Stimulated activated CD8-positive, alpha-beta memory T cell treated with anti-CD3 and anti-CD28 coated beads, Interleukin-7, amount 100 ng/mL, for 1 hour (primary cell): Measurements from ENCODE around the gene TTC32.
A peak's percentile ranks its signal among the peaks of the same experiment; 100 is the strongest.

Experiments used
- DNase-seq, 2 donors: peaks; one replicate each; pipeline ENCODE4 v3.0.0-alpha.2; 2020; ENCODE audit warnings: low read depth in 2 of 2

TTC32 gene

GRCh38 chr2:19876751-19877150 is 25.0 kb downstream of the TTC32 start:
- DNase-seq: no peak

GRCh38 chr2:19875280-19875679 is 26.5 kb downstream of the TTC32 start:
- DNase-seq: no peak

- no peak for DNase-seq
Observed at GRCh38 chr2:19874726-19875125, 27.1 kb downstream of the TTC32 start.

GRCh38 chr2:19873014-19873413 is 28.8 kb downstream of the TTC32 start:
- no peak for DNase-seq

- no peak for DNase-seq
Observed at GRCh38 chr2:19872302-19872701, 29.5 kb downstream of the TTC32 start.

- no peak for DNase-seq
Observed at GRCh38 chr2:19871836-19872235, 29.9 kb downstream of the TTC32 start.

GRCh38 chr2:19870792-19871191 is 31.0 kb downstream of the TTC32 start:
- no peak for DNase-seq

GRCh38 chr2:19868701-19869580 is 32.8 kb downstream of the TTC32 start:
- DNase-seq: peak; percentile 35 to 52

GRCh38 chr2:19868224-19868623 is 33.6 kb downstream of the TTC32 start:
- DNase-seq: no peak

GRCh38 chr2:19866771-19867170 is 35.0 kb downstream of the TTC32 start:
- DNase-seq: no peak

GRCh38 chr2:19865151-19865550 is 36.6 kb downstream of the TTC32 start:
- DNase-seq: no peak

- no peak for DNase-seq
Observed at GRCh38 chr2:19864381-19864780, 37.4 kb downstream of the TTC32 start.

- DNase-seq: peak; percentile 46 to 56
Observed at GRCh38 chr2:19863303-19864041, 38.3 kb downstream of the TTC32 start.

GRCh38 chr2:19861813-19862212 is 40.0 kb downstream of the TTC32 start:
- no peak for DNase-seq

GRCh38 chr2:19860022-19860421 is 41.8 kb downstream of the TTC32 start:
- DNase-seq: no peak

- DNase-seq: no peak
Observed at GRCh38 chr2:19859565-19859964, 42.2 kb downstream of the TTC32 start.

GRCh38 chr2:19857806-19858205 is 44.0 kb downstream of the TTC32 start:
- no peak for DNase-seq

GRCh38 chr2:19857100-19857499 is 44.7 kb downstream of the TTC32 start:
- no peak for DNase-seq

- DNase-seq: no peak
Observed at GRCh38 chr2:19855542-19856431, 46.0 kb downstream of the TTC32 start.

GRCh38 chr2:19854596-19855541 is 46.9 kb downstream of the TTC32 start:
- no peak for DNase-seq
